ENCODE measurements around the gene MALAT1. TPM values are rescaled to one million over a fixed set of nuclear protein-coding genes. Genes with fewer than 3 reads are reported as not detected.

The MALAT1 gene
- total RNA-seq, 1 experiment from 2014 or later, result 6,000 TPM

- DNase-seq (ENCODE audit: low read depth, low spot score) (no peak), ATAC-seq (no peak)
- Histone ChIP-seq H4K20me1 (ENCODE audit: insufficient read depth) (no peaks in the 10 kb centered on the region), H3K36me3 (ENCODE audit: control insufficient read depth in 1 of 2, insufficient read depth in 2 of 2, low read length in 2 of 2) (no peaks in the 10 kb centered on the region), H3K9me3 (ENCODE audit: control insufficient read depth in 1 of 2, insufficient read depth in 1 of 2, low read depth in 1 of 2, low read length in 2 of 2) (no peaks in the 10 kb centered on the region), H3K4me2 (ENCODE audit: low read length) (peak overlapping the region; percentile 40), H3K9me2 (ENCODE audit: insufficient read depth) (no peaks in the 10 kb centered on the region), H2AFZ (ENCODE audit: low read depth, low read length, poor library complexity, severe bottlenecking) (no peak overlapping the region), H3K79me2 (ENCODE audit: insufficient read depth, low read length) (no peaks in the 10 kb centered on the region), H3K9ac (ENCODE audit: low read length) (peak overlapping the region; percentile 9; the same call in 1 of the 2 replicates), H3K27ac (ENCODE audit: low read depth, low read length) (peak overlapping the region; percentile 66), H3K27me3 (ENCODE audit: insufficient read depth, low read length) (no peaks in the 10 kb centered on the region), H3K4me3 (replicated peaks in 1 of 2; ENCODE audit: low read depth in 1 of 2, low read length in 2 of 2) (no peak overlapping the region), H3K4me1 (ENCODE audit: control insufficient read depth in 1 of 2, insufficient read depth in 2 of 2, low read length in 2 of 2) (peaks cover 77 to 83% of the 10 kb centered on the region in 2 experiments)
- ChIA-PET RAD21 (ENCODE audit: low non-redundant PET in 1 of 2, low total read pairs in 2 of 2, uncharacterized antibody in 2 of 2, unreplicated experiment in 2 of 2) (no interaction called here), CTCF (interaction anchor here (0.9 to 1.2 kb wide), 2 partner anchors 11 to 15 kb away, joined by 4 to 6 read pairs; no protein-coding TSS in a partner anchor), POLR2A (interaction anchor here (1.0 to 15.6 kb wide), 4 partner anchors 11 to 66 kb away, joined by 4 to 1499 read pairs (median 290); partner anchors contain the start of gene MALAT1)
- BruUV-seq (replicated peaks), result no TSS peak
- intact Hi-C loops (cut with micrococcal nuclease), result no loop called here
- no peak for TF ChIP-seq REST (IDR thresholded peaks at IDR 0.05; ENCODE audit: low read depth)
- TF ChIP-seq TCF7L2 (IDR thresholded peaks at IDR 0.05; ENCODE audit: borderline replicate concordance, extremely low read depth, insufficient read depth, insufficient read length), result no peak
- no peak for TF ChIP-seq SRF (IDR thresholded peaks at IDR 0.05; ENCODE audit: low read depth)
- no peak for TF ChIP-seq SIN3A (IDR thresholded peaks at IDR 0.05; ENCODE audit: low read depth)
- TF ChIP-seq EZH2phosphoT487 (IDR thresholded peaks at IDR 0.05; ENCODE audit: borderline replicate concordance), result no peak
- no peak for TF ChIP-seq CTCF (IDR thresholded peaks at IDR 0.05 in 2 of 3, conservative IDR thresholded peaks at IDR 0.05 in 1 of 3; ENCODE audit: borderline replicate concordance in 1 of 3, insufficient read depth in 1 of 3, low read depth in 2 of 3, low read length in 2 of 3)
- no peak for TF ChIP-seq POLR2A (IDR thresholded peaks at IDR 0.05; ENCODE audit: borderline replicate concordance, extremely low read depth, insufficient read depth, insufficient read length)
Measured at GRCh38 chr11:65482306-65482850, 16.5 kb upstream of the MALAT1 start.

Data from HCT116 (cell line).